ENCODE measurements around the gene RPS15. TPM values are rescaled to one million over a fixed set of nuclear protein-coding genes. Genes with fewer than 3 reads are reported as not detected.

The RPS15 gene
- total and polyA plus RNA-seq, 2 donors (not counting 3 experiments of a cell fraction or from before 2014, with no cell fraction given): 1,260 to 3,270 TPM

DNA sequence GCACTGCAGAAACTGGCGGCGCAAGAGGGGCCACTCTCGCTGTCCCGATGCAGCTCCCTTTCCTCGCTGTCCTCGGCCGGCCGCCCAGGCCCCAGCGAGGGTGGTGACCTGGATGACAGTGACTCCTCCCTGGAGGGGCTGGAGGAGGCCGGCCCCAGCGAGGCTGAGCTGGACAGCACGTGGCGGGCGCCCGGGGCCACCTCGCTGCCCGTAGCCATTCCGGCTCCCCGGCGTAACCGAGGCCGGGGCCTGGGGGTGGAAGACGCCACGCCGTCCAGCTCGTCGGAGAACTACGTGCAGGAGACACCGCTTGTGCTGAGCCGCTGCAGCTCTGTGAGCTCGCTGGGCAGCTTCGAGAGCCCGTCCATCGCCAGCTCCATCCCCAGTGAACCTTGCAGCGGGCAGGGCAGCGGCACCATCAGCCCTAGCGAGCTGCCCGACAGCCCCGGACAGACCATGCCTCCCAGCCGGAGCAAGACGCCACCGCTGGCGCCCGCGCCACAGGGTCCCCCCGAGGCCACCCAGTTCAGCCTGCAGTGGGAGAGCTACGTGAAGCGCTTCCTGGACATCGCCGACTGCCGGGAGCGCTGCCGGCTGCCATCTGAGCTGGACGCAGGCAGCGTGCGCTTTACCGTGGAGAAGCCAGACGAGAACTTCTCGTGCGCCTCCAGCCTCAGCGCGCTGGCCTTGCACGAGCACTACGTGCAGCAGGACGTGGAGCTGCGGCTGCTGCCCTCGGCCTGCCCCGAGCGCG, 28.4 kb downstream of the RPS15 start:
- H4K20me1 ChIP-seq (replicated peaks; ENCODE audit: control insufficient read depth, extremely low read depth, insufficient read depth, low read length): no peaks in the 10 kb centered on the region
- intact Hi-C loops (cut with micrococcal nuclease) (no loop called here), dilution Hi-C loops (cut with MboI; ENCODE audit: extremely low pct_ligation_motif_present, low sequenced_read_pairs) (no loop called here)
- no TSS peak for BruUV-seq (replicated peaks)
- H3K79me2 ChIP-seq (ENCODE audit: control insufficient read depth, insufficient read depth, low read length): no peaks in the 10 kb centered on the region
- no peaks in the 10 kb centered on the region for H3K9me3 ChIP-seq (replicated peaks; ENCODE audit: control insufficient read depth, insufficient read depth, low read length)
- no peak overlapping the region for H3K27ac ChIP-seq (ENCODE audit: insufficient read depth, low read depth, low read length)
- H3K27me3 ChIP-seq (ENCODE audit: control insufficient read depth in 2 of 2, insufficient read depth in 2 of 2, low read length in 2 of 2): peaks cover 35 to 65% of the 10 kb centered on the region in 2 experiments
- H3K4me2 ChIP-seq (ENCODE audit: insufficient read depth, low read length): no peak overlapping the region
- H2AFZ ChIP-seq (ENCODE audit: low read depth, low read length): no peak overlapping the region
- no peak overlapping the region for H3K4me3 ChIP-seq (replicated peaks in 1 of 3; ENCODE audit: insufficient read depth in 1 of 3, low read depth in 1 of 3, low read length in 3 of 3)
- ChIA-PET POLR2A (no interaction called here), CTCF (interaction anchor here (0.6 to 3.6 kb wide), 12 partner anchors 8 to 388 kb away, joined by 3 to 14 read pairs (median 6); partner anchors contain the start of gene REEP6)
- H3K36me3 ChIP-seq (ENCODE audit: control insufficient read depth in 2 of 2, extremely low read depth in 1 of 2, insufficient read depth in 2 of 2, low read length in 2 of 2): no peaks in the 10 kb centered on the region
- DNase-seq (ENCODE audit: low read depth, low spot score) (no peak), FAIRE-seq (no peak)
- H3K4me1 ChIP-seq (ENCODE audit: control insufficient read depth, extremely low read depth, insufficient read depth, low read length): peaks cover 5% of the 10 kb centered on the region
- no peak overlapping the region for H3K9ac ChIP-seq (replicated peaks; ENCODE audit: extremely low read depth, insufficient read depth, low read length)
- TF ChIP-seq POLR2A (IDR thresholded peaks at IDR 0.05; ENCODE audit: low read depth, low read length) (no peak), POLR2AphosphoS5 (IDR thresholded peaks at IDR 0.05; ENCODE audit: insufficient read depth, low read depth, low read length) (no peak), EZH2 (IDR thresholded peaks at IDR 0.05; ENCODE audit: borderline replicate concordance, low read depth, low read length, severe bottlenecking) (peak; percentile 69), MAX (IDR thresholded peaks at IDR 0.05; ENCODE audit: insufficient read depth, insufficient read length) (no peak), CTCF (IDR thresholded peaks at IDR 0.05; ENCODE audit: extremely low read depth in 1 of 2, insufficient read depth in 1 of 2, low read depth in 1 of 2, low read length in 2 of 2) (no peak), GATA2 (IDR thresholded peaks at IDR 0.05; ENCODE audit: insufficient read depth, insufficient read length, low read depth, low read length) (no peak)
- H3K9me1 ChIP-seq (replicated peaks; ENCODE audit: control insufficient read depth, extremely low read depth, insufficient read depth, low read length): no peaks in the 10 kb centered on the region
